ENCODE data around the gene ANKMY1.
"Not testable (repeated sequence)": the region's sequence is repeated elsewhere in the genome, so short reads cannot be mapped to it uniquely, and the experiment has no call there.

The ANKMY1 gene

DNA sequence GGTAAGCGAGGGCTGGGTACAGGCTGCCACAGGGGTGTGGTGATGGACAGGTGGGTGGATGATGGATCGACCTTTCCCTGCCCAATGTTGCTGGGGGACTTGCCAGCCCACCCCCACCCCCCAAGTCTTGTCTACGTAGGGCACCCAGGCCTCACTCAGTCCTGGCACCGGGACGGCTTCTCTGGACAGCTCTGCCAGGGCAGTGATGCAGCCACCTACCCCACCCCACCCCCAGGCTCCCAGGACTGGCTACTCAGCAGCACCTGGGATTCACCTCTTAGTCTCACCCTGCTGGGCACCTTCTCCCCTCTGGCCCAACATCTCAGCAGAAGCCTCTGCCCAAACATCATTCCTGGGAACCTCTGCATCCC, 55.7 kb downstream of the ANKMY1 start:
- DNase-seq: no peak

DNA sequence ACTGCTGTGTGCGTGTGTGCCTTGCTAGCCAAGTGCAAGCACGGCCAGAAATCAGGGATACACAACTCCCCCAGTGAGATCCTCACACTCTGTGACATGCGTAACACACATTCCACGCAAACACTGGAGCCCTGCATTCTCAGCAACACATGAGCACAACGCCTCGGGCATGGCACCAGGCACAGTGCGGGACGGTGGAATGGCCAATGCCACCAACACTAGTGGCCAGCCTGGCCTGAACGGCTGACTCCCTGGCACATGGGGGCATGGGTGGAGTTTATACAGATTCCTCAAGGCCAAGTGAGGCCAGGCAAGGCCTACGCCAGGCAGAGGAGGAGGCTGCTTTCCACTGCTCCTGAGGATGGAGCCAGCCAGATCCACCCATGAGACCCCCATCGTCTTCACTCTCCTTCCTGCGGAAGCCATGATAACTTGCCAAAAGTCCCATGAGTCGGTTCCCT, 56.2 kb downstream of the ANKMY1 start:
- DNase-seq: no peak

DNA sequence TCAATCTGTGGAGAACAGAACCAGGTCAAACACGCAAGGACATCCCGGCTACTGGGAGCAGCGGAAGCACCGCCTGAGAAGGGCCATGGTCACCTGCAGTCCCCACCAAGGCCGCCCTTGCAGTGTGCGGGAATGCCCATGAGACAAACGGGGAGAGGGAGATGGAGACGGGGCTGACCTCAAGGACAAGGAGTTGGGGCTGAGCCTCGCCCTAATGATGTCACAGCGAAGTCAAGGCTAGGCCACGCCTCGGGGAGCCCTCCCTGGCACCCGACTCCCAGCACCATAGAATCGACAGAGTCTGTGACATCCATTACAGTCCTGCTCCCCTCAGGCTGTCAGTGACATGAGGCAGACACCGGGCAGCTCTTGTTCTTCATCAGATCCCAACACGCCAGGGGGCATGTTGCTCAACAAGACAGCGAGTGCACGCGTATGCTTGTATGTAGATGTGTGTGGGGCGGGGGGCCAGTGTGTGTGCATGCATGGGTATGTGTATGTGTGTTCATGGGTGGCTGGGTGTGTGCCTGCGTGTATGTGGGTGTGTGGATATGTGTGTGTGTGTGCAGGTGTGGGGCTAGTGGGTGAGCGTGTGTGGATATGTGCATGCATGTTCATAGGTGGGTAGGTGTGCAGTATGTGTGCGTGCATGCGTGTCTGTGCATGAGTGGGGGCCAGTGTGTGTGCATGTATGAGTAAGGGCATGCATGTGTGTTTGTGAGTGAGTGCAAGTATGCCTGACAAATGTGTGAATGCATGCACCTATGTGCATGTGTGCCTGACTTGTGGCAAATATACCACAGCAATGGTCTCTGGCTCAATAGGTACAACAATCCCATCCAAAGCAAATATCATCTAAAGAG, 57.0 kb downstream of the ANKMY1 start:
- no peak for DNase-seq

DNA sequence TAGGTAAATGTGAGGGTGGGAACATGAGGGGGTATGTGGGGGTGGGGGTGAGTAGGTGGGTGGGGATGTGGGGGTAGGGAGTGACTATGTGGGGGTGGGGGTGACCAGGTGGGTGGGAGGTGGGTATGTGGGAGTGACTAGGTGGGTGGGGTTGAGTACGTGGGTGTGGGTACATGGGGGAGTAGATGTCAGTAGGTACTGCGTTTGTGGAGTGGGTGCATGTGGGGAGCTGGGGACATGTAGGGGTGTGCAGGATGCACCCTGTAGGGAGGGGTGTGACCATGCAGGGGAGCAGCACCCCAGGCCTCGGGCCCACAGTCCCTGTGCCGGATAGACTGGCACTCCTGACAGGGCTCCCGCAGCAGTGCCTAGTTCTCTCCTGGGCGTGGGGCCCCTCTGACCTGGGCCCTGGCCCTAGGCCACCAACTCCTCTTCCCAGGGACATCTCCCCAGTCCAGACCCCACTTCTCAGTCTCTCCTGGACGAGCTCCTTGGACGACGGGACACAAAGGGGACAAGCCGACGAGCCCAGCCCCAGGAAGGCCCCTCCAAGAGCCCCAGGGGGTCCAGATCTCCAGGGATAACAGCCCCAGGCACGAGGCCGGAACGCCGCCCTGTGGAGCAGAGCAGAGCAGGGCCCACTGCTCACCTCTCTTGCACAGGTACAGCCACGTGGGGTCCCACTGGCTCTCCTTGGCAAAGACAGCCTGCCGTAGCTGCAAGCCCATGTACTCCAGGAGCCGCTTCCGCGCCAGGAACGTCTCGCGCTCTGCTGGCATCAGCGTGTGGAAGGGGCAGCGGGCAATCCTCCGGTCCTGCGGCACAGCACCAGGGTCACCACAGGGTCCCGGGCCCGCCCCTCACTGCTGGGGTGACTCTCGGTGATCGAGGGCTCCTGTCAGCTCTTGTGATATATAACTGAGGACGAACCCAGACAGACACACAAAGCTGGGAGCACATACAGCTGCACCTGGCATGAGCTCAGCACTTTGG, 58.2 kb downstream of the ANKMY1 start:
- DNase-seq: no peak

DNA sequence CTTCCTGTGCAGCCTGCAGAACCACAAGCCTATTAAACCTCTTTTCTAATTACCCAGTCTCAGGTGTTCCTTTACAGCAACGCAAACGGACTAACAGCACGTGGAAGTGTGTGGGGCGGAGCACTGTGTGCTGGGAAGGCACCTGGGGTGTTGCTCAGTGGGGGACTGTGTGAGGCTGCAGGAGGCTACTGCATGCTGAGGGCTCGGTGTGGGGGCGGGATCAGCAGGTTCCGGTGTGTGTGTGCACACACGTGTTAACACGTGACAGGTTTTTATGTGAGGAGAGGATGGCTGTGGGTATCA, 58.9 kb downstream of the ANKMY1 start:
- no peak for DNase-seq

DNA sequence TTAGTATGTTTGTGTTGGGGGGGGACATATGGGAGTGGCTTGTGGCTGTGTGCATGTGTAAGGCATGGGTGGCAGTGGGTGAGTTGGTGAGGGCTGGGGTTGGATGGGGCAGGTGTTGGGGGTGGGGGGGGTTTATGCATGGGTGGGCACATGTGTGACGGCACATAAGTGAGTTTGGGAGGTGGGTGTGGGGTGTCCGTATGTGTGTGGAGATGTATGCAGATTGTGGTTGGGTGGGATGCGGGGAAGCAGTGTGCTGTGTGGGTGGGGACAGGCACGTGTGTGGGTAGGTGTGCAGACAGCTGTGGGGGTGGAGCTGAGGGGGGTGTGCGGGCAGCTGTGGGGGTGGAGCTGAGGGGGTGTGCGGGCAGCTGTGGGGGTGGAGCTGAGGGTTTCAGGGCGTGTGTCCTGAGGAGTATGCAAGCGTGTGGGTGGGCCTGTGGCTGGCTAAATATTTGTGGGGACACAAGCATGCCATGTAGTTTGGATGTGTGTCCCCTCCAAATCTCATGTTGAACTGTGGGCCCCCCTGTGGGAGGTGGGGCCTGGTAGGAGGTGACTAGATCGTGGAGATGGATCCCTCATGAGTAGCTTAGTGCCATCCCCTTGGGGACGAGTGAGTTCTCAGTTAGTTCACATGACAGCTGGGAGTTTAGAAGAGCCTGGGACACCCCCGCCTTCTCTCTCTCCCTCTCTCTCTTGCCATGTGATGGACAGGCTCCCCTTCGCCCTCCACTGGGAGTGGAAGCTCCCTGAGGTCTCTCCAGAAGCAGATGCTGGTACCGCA, 59.4 kb downstream of the ANKMY1 start:
- no peak for DNase-seq

DNA sequence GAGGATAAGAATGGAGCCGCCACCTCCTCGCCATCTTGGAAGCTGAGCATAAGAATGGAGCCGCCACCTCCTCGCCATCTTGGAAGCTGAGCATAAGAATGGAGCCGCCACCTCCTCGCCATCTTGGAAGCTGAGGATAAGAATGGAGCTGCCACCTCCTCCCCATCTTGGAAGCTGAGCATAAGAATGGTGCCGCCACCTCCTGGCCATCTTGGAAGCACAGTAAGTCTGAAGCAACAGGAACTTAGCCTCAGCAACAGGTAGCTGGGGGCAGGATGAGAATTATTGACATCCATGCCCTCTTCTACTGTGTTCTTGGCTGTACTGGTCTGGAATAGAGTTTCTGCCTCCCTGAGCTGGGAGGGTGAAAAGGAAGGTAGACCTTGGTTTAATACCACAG, 60.7 kb downstream of the ANKMY1 start:
- DNase-seq: not testable (repeated sequence)

DNA sequence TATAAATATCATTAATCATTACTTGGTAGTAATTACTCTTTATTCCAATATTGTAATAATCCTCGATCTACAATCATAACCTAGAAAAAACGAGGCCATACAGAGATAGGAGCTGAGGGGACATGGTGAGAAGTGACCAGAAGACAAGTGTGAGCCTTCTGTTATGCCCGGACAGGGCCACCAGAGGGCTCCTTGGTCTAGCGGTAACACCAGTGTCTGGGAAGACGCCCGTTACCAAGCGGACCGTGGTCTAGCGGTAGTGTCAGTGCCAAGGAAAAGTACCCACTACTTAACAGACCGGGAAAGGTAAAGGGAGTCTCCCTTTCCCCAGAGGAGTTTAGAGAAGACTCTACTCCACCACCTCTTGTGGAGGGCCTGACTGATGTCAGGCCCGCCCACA, 62.8 kb downstream of the ANKMY1 start:
- not testable (repeated sequence) for DNase-seq

DNA sequence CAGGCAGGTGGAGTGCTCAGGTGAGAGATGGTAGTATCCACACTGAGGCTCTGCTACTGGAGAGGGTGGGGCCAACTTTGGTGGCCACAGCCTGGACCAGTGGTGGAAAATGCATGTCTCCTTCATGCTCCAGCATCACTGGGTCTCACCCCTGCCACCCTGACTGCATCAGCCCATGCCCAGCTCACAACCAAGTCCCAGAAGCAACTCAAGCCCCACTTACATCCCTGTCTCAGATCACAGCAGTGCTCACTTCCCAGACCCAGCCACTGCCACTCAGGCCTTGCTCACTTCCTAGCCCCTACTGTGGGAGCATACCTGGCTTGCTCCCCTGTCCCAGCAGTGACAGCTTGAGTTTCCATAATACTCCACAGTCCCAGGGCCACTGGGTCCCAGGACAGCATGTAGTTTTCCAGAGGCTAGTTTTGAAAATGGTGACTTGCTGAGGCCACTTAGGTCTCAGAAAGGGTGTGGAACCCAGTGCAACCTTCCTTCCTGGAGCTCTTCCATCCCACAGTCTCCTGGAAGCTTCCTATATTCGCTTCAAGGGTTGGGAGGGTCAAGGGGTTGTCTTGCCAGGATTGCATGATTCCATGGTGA, 63.5 kb downstream of the ANKMY1 start:
- DNase-seq: no peak

DNA sequence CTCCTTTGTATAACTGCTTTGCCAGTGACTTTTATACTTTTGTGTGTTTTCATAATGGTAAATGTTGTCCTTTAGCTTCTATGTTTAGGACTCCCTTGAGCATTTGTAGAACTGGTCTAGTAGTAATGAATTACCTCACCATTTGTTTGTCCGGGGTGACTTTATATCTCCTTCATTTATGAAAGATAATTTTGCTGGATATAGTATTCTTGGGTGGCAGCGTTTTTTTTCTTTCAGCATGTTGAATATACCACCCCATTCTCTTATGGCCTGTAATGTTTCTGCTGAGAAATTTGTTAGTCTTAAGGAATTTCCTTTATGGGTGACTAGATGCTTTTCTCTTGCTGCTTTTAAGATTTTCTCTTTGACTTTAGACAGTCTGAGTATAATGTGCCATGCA, 66.3 kb downstream of the ANKMY1 start:
- DNase-seq: no peak

DNA sequence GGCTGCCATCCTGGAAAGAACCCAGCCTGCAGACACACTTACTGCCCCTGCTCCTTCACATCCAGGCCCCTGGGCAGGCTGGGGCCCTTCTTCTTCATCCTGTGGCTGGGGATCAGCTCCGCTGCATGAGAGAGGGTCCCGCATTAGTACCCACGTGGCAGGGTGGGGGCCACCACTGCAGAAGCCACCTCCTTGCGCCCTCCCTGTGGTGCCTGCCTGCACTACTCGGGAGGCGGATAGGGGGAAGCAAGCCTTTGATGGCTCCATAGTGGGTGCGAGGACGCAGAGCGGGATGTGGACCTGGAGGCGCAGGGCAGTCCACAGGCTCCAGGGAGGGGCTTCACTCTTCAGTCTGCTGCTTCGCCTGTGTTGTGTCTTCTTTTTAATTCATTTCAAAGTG, 75.6 kb downstream of the ANKMY1 start:
- no peak for DNase-seq

DNA sequence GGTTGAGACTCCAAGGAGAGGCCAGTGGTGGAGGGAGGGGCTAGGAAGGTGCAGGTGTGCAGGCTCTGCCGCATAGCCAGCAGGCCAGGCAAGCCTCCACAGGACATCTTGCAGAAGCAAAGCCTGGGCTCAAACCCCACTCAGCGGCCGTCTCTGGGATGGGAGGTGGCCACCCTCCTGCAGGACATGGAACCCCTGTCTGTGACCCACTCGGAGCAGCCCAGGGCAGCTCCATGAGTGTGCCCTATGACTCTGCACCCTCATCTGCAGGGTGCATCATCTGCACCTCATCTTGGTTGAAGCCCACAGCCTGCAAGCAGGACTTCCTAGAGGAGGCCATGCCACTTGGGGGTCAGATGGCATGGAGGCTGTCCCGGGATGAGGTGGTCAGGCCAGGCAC, 76.1 kb downstream of the ANKMY1 start:
- DNase-seq: no peak

DNA sequence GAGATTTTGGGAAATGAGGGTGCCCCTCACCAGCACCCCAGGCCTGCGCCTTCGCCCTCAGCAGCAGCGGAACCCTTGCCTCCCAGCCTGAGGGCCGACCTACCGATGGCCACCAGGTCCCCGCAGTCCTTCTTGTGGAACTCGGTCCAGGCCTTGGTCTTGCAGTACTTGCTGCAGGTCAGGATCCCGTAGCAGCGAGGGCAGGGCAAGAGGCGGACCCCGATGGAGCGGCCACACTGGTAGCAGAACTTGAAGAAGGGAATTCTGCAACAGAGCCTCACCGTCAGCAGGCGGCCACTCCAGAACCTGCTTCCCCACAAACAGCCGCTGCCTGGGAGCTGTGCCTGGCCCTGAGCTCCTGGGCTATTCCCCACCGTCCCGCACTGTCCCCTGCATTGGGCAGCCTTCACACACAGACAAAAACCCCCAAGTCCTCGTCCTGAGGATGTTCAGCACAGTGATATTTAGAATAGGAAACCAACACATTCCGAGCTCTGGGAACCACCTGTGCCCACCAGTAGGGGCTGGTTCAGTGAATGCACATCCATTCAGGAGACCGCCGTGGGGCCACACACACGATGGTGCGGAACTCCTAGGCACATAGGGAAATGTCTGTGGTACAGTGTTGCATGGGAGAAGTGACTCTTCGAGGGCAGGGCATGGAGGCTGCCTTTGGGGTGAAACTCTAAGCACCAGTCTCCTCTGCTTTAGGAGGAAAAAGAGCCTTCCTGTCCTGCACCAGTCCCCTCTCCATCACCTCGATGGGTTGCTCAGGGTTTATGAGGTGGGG, 76.8 kb downstream of the ANKMY1 start:
- no peak for DNase-seq

DNA sequence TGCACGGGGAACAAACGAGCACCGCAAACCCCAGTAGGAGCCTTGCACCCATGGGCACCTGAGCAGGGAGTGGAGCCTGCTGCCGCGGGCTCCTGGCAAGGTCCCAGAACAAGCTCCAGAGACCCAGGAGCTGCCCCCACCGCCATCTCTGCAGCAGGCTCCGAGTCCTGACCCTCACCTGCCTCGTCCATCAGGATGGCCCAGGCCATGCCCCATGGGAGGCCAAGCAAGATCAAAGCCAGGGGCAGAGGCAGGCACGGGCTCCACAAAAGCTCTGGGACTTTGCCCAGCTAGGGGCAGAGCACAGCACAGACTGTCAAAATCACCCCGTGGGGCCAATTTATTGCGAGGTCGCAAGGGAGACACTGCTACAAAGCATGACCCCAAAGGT, 78.7 kb downstream of the ANKMY1 start:
- no peak for DNase-seq

DNA sequence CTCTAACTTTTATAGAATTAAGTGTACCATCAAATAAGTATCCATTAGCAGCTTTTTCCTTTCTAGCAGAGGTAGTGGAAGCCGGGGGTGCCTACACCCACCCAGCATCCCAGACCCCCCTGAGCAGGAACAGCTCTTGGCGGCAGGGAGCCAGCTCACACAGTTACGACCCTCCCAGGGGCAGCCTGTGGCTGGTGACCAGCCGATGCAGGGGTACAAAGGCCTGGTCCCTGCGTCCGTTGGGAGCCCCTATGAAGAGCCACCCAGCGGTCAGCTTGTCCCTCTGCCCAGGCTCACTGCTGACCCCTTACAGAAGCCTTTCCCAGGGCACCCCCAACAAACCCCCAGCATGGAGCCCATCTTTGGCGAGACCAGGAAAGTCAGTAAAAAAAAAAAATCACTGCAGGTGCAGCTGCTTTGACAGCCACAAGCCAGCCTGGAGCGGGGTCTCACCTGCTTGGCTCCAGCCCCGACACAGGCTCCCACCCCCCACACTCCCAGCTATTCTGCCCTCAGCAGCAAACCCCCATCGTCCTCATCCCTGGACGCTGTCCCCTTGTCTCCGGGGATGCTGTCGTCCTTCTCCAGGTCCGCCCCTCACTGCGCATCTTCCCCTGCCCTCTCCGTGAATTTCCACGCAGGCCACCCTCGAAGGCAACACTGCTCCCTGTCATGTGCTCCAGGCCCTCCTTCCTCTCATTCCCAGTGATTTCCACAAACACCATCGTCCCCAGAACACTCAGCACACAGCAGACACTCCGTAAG, 79.3 kb downstream of the ANKMY1 start:
- no peak for DNase-seq

DNA sequence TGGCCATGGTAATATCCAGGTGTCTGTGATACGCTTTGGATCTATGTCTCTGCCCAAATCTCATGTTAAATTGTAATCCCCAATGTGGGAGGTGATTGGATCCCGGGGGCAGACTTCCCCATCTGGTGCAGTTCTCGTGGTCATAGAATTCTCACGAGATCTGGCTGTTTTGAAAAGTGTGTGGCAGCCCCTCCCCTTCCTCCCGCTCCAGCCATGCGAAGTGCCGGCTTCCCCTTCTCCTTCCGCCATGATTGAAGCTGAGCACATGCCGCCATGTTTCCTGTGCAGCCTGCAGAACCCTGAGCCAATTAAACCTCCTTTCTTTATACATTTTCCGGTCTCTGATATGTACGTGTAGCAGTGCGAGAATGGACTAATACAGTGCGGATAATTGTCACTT, 79.9 kb downstream of the ANKMY1 start:
- no peak for DNase-seq

DNA sequence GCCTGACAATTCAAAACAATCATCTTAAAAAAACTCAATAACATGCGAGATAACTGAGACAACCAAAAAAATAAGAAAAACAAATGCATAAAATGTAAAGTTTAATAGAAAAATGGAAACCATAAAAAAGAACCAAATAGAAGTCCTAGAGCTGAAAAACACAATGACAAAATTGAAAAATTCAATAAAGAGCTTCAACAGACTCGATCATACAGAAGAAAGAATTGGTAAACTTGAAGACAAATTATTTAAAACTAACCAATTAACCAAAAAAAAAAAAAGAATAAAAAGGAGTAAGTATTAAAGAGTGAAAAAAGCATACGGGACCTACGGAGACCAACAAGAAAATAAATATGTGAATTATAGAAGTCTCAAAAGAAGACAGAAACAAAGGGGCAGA, 84.6 kb downstream of the ANKMY1 start:
- DNase-seq: no peak

DNA sequence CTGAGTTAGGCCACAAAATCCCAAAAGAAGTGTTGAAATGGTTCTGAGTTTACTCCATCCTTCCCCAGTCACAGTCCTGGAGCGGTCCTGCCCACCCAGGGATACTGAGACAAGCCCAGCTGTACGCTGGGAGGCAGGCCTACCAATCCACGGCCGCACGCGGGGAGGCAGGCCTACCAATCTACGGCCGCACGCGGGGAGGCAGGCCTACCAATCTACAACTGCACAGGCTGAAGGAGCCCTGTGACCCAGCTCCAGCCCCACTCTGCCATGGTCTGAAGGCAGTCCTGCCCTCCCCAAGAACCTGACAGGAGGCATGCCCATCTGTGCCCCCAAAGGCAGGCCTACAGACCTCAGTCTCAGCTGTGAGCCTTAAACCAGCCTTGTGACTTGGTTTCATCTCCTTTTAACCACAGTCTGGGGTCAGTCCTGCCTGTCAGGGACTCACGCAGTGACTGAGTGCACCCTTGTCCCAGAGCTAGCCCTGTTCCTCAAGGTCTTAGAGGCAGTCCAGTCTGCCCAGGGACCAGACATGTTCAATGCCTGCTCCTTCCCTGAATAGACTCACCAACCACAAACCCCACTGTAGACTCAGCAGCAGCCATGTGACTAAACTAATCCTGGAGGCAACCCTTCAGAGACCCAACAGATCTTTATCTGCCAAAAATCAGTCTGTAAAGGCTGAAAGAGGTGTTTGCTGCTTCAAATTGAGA, 85.6 kb downstream of the ANKMY1 start:
- no peak for DNase-seq

DNA sequence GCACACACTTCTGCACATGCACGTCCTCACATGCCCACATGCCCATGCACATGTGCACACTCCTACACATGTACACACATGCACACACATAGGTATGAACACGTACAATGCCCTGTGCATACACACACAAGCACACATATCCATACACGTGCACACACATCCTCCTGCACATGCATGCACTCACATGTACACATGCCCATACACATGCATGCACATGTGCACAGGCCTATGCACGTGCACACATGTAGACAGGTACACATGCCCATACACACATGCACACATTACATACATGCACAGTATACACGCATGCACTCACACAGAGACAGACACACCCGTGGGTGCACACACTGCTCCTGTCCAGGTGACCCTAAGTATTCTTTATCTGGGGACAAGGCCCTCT, 88.0 kb downstream of the ANKMY1 start:
- no peak for DNase-seq

DNA sequence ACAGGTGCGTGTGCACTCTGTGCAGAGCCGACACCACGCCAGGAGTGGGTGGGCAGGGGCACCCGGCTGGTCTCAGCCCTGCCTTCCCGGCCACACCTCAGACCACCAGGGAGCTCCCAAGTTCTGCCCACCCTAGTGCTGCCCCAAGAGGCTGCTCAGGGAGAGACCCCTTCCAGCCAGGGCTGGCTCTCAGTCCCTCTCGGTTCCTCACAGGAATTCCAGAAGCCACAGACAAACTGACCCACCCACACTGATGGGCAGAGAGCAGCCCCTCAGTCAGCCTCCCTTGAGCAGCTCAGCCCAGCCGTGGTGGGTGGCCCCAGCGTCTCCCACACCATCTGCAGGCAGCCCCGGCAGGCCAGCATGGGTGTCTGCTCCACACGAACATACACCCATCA, 88.5 kb downstream of the ANKMY1 start:
- no peak for DNase-seq
